HG02870 (cell line): ENCODE measurements around the gene SURF2.
A peak's percentile ranks its signal among the peaks of the same experiment; 100 is the strongest.
"Not testable (repeated sequence)": the region's sequence is repeated elsewhere in the genome, so short reads cannot be mapped to it uniquely, and the experiment has no call there.

Experiments used
- ATAC-seq: cut with Tn5 transposase; IDR thresholded peaks from one replicate; pipeline ENCODE4 v1.9.1; 2021; ENCODE audit warnings: mild to moderate bottlenecking, moderate library complexity; ENCODE audit not compliant: unreplicated experiment

SURF2 gene

GRCh38 chr9:133375724-133376654, 19.6 kb downstream of the SURF2 start, which contains the start of the genes STKLD1 and SURF4:
STKLD1 (plus strand) TSS chr9:133376366; CDS start chr9:133376474, 108 bp downstream.
SURF4 (minus strand) TSS chr9:133376060; CDS start chr9:133375969, 91 bp downstream.
- peak; percentile 81 for ATAC-seq

- ATAC-seq = not testable (repeated sequence)
Measured at GRCh38 chr9:133377280-133377679, 20.9 kb downstream of the SURF2 start.

- no peak for ATAC-seq
Measured at GRCh38 chr9:133377721-133378216, 21.4 kb downstream of the SURF2 start.

GRCh38 chr9:133378408-133378962, 22.1 kb downstream of the SURF2 start:
- ATAC-seq = no peak

- ATAC-seq = no peak
Measured at GRCh38 chr9:133379153-133380086, 23.1 kb downstream of the SURF2 start.

GRCh38 chr9:133380734-133381133, 24.4 kb downstream of the SURF2 start:
- no peak for ATAC-seq

- ATAC-seq = no peak
Measured at GRCh38 chr9:133382507-133383141, 26.3 kb downstream of the SURF2 start.

- no peak for ATAC-seq
Measured at GRCh38 chr9:133383438-133383837, 27.1 kb downstream of the SURF2 start.

GRCh38 chr9:133384736-133385321, 28.5 kb downstream of the SURF2 start:
- ATAC-seq = no peak

- no peak for ATAC-seq
Measured at GRCh38 chr9:133385452-133385851, 29.1 kb downstream of the SURF2 start.

GRCh38 chr9:133386338-133386737, 30.0 kb downstream of the SURF2 start:
- ATAC-seq = no peak

GRCh38 chr9:133387680-133388079, 31.3 kb downstream of the SURF2 start:
- ATAC-seq = no peak

GRCh38 chr9:133389025-133389557, 32.7 kb downstream of the SURF2 start:
- ATAC-seq = no peak

GRCh38 chr9:133389562-133389961, 33.2 kb downstream of the SURF2 start:
- no peak for ATAC-seq

- ATAC-seq = no peak
Measured at GRCh38 chr9:133390713-133391112, 34.4 kb downstream of the SURF2 start.

GRCh38 chr9:133391449-133391848, 35.1 kb downstream of the SURF2 start:
- not testable (repeated sequence) for ATAC-seq

- not testable (repeated sequence) for ATAC-seq
Measured at GRCh38 chr9:133392308-133392707, 36.0 kb downstream of the SURF2 start.

GRCh38 chr9:133393399-133393798, 37.0 kb downstream of the SURF2 start:
- ATAC-seq = no peak

GRCh38 chr9:133394687-133395271, 38.4 kb downstream of the SURF2 start:
- no peak for ATAC-seq
